HL-60/S4 treated with retinoic acid at 250 ng/mL for 4 days and 3 days (cell line): ENCODE measurements around the gene HBZ.
"Not testable (repeated sequence)": the region's sequence is repeated elsewhere in the genome, so short reads cannot be mapped to it uniquely, and the experiment has no call there.

ENCODE experiments used
- in situ Hi-C: fragments of 300-500 bp; cut with MboI; formaldehyde crosslinking; loops from 2 replicates; pipeline ENCODE4 v1.7.0; 2022; ENCODE audit warnings: low sequenced_read_pairs

The HBZ gene

GRCh38 chr16:133716-134115 is 18.7 kb upstream of the HBZ start:
- in situ Hi-C loops = no loop called here

- in situ Hi-C loops = no loop called here
Measured at GRCh38 chr16:138049-138417, 14.4 kb upstream of the HBZ start.

- in situ Hi-C loops = no loop called here
Measured at GRCh38 chr16:140175-140857, 12.1 kb upstream of the HBZ start.

- in situ Hi-C loops = no loop called here
Measured at GRCh38 chr16:142405-142967, 10.0 kb upstream of the HBZ start.

- in situ Hi-C loops = no loop called here
Measured at GRCh38 chr16:143047-143446, 9.4 kb upstream of the HBZ start.

- in situ Hi-C loops = no loop called here
Measured at GRCh38 chr16:143456-143855, 9.0 kb upstream of the HBZ start.

GRCh38 chr16:144797-145252 is 7.6 kb upstream of the HBZ start:
- in situ Hi-C loops = no loop called here

DNA sequence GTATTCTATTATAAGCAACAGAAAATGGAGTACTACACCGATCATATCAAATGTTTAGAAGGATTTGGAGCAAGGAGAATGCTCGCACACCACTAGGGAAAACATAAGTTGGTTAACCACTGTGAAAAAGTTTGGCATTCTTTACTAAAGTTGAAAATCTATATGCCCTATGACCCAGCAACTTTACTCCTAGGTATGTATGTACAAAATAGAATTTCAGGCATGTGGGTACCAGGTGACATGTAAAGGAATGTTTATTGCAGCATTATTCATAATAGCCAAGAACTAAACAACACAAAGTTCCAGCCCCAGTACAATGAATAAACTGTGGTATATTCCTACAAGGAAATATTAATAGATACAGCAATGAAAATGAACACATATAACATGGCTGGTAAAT is 5.8 kb upstream of the HBZ start:
- in situ Hi-C loops = no loop called here

DNA sequence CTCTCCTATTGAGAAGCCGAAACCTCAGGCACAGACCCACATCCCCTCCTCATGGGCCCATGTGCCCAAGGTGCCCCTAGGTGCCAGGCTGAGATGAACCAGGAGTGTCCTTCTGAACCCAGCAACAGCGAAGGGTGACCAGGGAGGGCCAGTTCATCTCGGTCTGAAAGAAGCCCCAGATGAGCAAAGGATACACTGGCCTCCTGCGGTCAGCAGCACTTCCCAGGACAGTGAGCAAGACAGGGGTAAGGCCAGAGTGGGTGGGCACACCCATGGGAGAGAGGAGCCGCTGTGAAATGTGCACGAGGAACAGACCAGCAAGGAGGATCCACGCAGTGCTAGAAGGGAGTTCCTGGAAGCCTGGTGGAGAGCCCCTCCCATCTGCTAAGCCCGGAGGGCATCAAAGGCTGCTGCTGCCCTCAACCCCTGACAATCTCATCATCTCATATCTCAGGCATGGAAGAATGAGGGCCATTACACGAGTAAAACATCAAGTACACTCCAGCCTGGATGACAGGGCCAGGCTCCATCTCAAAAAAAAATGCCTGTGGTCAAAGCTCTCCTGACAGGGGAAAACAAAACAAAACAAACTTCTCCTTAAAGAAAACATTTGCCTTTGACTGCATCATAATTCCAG is 3.3 kb upstream of the HBZ start:
- in situ Hi-C loops = no loop called here

DNA sequence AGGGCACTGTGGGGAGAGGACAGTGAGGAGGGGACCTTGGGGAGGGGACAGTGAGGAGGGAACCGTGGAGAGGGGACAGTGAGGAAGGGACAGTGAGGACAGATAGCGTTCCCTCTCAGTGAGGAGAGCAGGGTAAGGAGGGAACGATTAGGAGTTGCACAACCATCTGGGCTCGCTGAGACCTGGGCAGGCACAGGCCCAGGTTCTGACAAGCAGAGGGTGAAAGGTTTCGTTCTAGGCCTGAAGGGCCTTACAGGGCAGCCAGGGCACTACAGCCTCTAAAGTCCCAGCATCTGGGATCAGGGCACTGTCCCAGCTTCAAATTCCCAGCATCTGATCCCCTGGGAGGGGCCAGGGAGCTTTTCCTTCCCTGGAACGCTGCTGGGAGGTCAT is 681 bp downstream of the HBZ start:
- in situ Hi-C loops = not testable (repeated sequence)

- in situ Hi-C loops = not testable (repeated sequence)
Measured at GRCh38 chr16:153550-154216, 1.2 kb downstream of the HBZ start.

- in situ Hi-C loops = no loop called here
Measured at GRCh38 chr16:154217-155030, 2.0 kb downstream of the HBZ start.

DNA sequence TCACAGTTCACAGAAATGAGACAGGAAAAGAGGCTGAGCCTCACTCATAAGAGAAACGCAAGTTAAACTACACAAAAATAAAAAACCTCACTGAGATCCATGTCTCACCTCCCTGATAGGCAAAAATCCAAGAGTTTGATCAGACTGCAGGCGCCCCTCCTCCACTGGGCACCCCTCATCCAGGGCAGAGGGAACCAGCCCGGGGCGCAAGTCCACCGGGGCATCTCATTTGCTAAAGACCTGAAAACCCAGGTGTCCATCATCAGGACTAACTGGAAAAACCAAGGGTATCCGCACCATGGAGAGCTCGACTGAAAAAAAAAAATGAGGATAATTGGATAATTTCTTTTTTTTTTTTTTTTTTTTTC is 2.6 kb downstream of the HBZ start:
- in situ Hi-C loops = no loop called here

- in situ Hi-C loops = no loop called here
Measured at GRCh38 chr16:159136-159849, 6.8 kb downstream of the HBZ start.

GRCh38 chr16:160242-160641 is 7.8 kb downstream of the HBZ start:
- in situ Hi-C loops = not testable (repeated sequence)

DNA sequence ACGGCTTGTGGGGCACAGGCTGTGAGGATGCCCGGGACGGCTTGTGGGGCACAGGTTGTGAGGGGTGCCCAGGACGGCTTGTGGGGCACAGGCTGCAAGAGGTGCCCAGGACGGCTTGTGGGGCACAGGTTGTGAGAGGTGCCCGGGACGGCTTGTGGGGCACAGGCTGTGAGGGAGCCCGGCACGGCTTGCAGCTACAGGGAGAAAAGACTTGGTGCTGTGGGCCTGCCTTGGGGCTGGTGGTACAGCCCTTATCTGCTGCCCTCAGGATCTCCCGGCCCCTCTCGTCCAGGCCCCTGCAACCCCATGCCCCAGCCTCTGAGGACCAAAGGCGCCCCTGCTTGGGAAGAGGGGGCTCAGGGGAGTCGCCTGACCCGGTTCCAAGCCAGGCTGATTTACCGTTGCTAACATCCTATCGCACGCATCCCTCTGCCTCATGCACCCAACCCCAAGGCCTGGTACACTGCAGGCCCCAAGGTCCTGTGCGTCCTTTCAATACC is 8.3 kb downstream of the HBZ start:
- in situ Hi-C loops = no loop called here

DNA sequence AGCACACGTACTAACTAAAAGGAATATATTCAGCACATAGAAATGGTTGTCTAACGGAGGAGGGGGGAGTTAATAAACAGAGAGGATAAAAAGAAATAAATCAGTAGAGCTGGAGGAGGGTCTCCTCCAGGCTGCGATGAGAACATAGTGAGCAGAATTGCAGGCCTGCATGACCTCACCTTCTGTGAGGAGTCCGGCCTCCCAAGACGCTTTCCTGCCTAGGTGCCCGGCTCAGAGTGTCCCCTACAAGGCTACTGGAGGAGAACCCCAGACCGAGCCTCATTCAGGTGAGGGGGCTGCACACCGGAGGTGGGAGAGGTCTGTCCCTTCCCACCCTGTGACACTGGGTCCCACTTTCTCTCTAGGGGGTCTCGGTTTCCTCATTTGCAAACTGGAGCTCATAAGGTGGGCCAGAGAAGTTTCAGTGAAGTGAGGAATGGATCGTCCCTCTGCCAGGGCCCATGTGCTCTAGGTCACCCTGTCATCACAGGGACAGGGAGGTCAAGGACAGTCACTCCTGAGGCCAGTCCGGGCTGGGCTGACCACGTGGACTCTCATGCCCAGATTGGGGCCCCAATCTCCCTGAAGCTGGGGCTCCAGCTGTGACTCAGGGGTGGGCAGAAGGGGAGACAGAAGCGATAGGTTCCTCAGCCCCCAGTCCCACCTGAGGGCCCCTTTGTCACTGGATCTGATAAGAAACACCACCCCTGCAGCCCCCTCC is 10.0 kb downstream of the HBZ start:
- in situ Hi-C loops = no loop called here

GRCh38 chr16:163139-163538 is 10.7 kb downstream of the HBZ start:
- in situ Hi-C loops = not testable (repeated sequence)

DNA sequence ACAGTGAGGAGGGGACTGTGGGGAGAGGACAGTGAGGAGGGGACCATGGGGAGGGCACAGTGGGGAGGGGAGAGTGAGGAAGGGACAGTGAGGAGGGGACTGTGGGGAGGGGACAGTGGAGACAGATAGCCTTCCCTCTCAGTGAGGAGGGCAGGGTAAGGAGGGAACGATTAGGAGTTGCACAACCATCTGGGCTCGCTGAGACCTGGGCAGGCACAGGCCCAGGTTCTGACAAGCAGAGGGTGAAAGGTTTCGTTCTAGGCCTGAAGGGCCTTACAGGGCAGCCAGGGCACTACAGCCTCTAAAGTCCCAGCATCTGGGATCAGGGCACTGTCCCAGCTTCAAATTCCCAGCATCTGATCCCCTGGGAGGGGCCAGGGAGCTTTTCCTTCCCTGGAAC is 11.3 kb downstream of the HBZ start:
- in situ Hi-C loops = not testable (repeated sequence)
